ENCODE data around the gene PCF11.
"Not testable (repeated sequence)": the region's sequence is repeated elsewhere in the genome, so short reads cannot be mapped to it uniquely, and the experiment has no call there.

Gene PCF11

GRCh38 chr11:83122766-83123165 is 34.2 kb upstream of the PCF11 start:
- no peaks in the 10 kb centered on the region for H3K36me3 ChIP-seq
- peaks cover 0 to 4% of the 10 kb centered on the region in 2 experiments for H3K4me1 ChIP-seq (ENCODE audit: control insufficient read depth in 1 of 2, insufficient read depth in 1 of 2, low read depth in 1 of 2, low read length in 1 of 2)
- H3K27ac ChIP-seq = no peak overlapping the region
- no peaks in the 10 kb centered on the region for H3K27me3 ChIP-seq
- H3K9me3 ChIP-seq = no peaks in the 10 kb centered on the region
- H3K4me3 ChIP-seq (ENCODE audit: low read depth in 1 of 2, low read length in 1 of 2) = no peak overlapping the region
- TF ChIP-seq, protein P1, sequence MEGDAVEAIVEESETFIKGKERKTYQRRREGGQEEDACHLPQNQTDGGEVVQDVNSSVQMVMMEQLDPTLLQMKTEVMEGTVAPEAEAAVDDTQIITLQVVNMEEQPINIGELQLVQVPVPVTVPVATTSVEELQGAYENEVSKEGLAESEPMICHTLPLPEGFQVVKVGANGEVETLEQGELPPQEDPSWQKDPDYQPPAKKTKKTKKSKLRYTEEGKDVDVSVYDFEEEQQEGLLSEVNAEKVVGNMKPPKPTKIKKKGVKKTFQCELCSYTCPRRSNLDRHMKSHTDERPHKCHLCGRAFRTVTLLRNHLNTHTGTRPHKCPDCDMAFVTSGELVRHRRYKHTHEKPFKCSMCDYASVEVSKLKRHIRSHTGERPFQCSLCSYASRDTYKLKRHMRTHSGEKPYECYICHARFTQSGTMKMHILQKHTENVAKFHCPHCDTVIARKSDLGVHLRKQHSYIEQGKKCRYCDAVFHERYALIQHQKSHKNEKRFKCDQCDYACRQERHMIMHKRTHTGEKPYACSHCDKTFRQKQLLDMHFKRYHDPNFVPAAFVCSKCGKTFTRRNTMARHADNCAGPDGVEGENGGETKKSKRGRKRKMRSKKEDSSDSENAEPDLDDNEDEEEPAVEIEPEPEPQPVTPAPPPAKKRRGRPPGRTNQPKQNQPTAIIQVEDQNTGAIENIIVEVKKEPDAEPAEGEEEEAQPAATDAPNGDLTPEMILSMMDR (IDR thresholded peaks at IDR 0.05) = no peak

GRCh38 chr11:83124636-83125424 is 32.1 kb upstream of the PCF11 start:
- Histone ChIP-seq H3K9me3 (no peaks in the 10 kb centered on the region), H3K27ac (no peak overlapping the region), H3K27me3 (no peaks in the 10 kb centered on the region), H3K4me1 (ENCODE audit: control insufficient read depth in 1 of 2, insufficient read depth in 1 of 2, low read depth in 1 of 2, low read length in 1 of 2) (peaks cover 0 to 4% of the 10 kb centered on the region in 2 experiments), H3K4me3 (ENCODE audit: low read depth in 1 of 2, low read length in 1 of 2) (no peak overlapping the region), H3K36me3 (no peaks in the 10 kb centered on the region)
- TF ChIP-seq, protein P1 (IDR thresholded peaks at IDR 0.05) = no peak

GRCh38 chr11:83125577-83125976 is 31.4 kb upstream of the PCF11 start:
- TF ChIP-seq, protein P1 (IDR thresholded peaks at IDR 0.05) = no peak
- no peaks in the 10 kb centered on the region for H3K36me3 ChIP-seq
- no peaks in the 10 kb centered on the region for H3K27me3 ChIP-seq
- no peaks in the 10 kb centered on the region for H3K9me3 ChIP-seq
- H3K27ac ChIP-seq = no peak overlapping the region
- H3K4me1 ChIP-seq (ENCODE audit: control insufficient read depth in 1 of 2, insufficient read depth in 1 of 2, low read depth in 1 of 2, low read length in 1 of 2) = peaks cover 0 to 4% of the 10 kb centered on the region in 2 experiments
- H3K4me3 ChIP-seq (ENCODE audit: low read depth in 1 of 2, low read length in 1 of 2) = no peak overlapping the region

DNA sequence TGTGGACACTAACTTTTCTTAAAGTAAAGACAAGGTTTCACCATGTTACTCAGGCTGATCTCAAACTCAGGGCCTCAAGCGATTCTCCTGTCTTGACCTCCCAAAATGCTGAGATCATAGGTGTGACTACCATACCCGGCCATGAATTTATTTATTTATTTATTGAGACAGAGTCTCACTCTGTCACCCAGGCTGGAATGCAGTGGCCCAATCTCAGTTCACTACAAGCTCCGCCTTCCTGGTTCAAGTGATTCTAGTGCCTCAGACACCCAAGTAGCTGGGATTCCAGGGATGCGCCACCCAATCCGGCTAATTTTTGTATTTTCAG is 29.7 kb upstream of the PCF11 start:
- Histone ChIP-seq H3K36me3 (no peaks in the 10 kb centered on the region), H3K4me1 (ENCODE audit: control insufficient read depth in 1 of 2, insufficient read depth in 1 of 2, low read depth in 1 of 2, low read length in 1 of 2) (no peaks in the 10 kb centered on the region), H3K4me3 (ENCODE audit: low read depth in 1 of 2, low read length in 1 of 2) (no peak overlapping the region), H3K27me3 (no peaks in the 10 kb centered on the region), H3K9me3 (no peaks in the 10 kb centered on the region), H3K27ac (no peak overlapping the region)
- TF ChIP-seq, protein P1 (IDR thresholded peaks at IDR 0.05) = no peak

DNA sequence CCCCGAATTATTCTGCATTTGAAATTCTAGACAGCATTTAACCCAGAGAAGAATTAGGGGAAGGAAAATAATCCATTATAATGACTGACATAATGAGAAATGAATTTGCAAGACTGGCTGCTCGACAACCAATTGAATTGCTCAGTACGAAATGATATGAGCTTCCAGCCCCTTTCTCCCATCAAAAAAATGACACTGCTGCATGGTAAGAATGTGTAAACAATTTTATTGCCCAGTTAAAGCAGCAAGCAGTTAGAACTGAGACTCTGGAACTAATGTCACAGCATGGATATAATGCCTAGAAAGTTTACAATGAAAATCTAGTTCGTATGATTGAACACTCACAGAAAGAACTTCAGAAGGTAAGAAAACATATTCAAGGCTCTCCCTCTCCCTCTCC is 24.7 kb upstream of the PCF11 start:
- TF ChIP-seq, protein P1 (IDR thresholded peaks at IDR 0.05) = no peak
- Histone ChIP-seq H3K4me3 (ENCODE audit: low read depth in 1 of 2, low read length in 1 of 2) (no peak overlapping the region), H3K36me3 (no peaks in the 10 kb centered on the region), H3K27ac (no peak overlapping the region), H3K27me3 (peaks cover 4% of the 10 kb centered on the region), H3K4me1 (ENCODE audit: control insufficient read depth in 1 of 2, insufficient read depth in 1 of 2, low read depth in 1 of 2, low read length in 1 of 2) (no peaks in the 10 kb centered on the region), H3K9me3 (no peaks in the 10 kb centered on the region)

DNA sequence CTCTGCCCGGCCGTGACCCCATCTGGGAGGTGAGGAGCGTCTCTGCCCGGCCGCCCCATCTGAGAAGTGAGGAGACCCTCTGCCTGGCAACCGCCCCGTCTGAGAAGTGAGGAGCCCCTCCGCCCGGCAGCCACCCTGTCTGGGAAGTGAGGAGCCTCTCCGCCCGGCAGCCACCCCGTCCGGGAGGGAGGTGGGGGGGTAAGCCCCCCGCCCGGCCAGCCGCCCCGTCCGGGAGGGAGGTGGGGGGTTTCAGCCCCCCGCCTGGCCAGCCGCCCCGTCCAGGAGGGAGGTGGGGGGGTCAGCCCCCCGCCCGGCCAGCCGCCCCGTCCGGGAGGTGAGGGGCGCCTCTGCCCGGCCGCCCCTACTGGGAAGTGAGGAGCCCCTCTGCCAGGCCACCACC is 23.7 kb upstream of the PCF11 start:
- H3K4me1 ChIP-seq (ENCODE audit: control insufficient read depth in 1 of 2, insufficient read depth in 1 of 2, low read depth in 1 of 2, low read length in 1 of 2); H3K4me3 ChIP-seq (ENCODE audit: low read depth in 1 of 2, low read length in 1 of 2); H3K9me3 ChIP-seq; H3K27ac ChIP-seq; H3K36me3 ChIP-seq; H3K27me3 ChIP-seq: not testable (repeated sequence)
